ENCODE measurements around the gene TLX2. TPM values are rescaled to one million over a fixed set of nuclear protein-coding genes. Genes with fewer than 3 reads are reported as not detected.

Gene TLX2
- total and polyA plus RNA-seq, 4 donors: not detected

GRCh38 chr2:74512744-74513604 lies 1.3 kb upstream of the TLX2 start:
- H3K9me3 ChIP-seq (ENCODE audit: control insufficient read depth in 4 of 4, low read length in 3 of 4): no peaks in the 10 kb centered on the region
- peaks cover 11 to 28% (median 13%) of the 10 kb centered on the region in 4 donors for H3K27me3 ChIP-seq (ENCODE audit: control insufficient read depth in 4 of 4, insufficient read depth in 4 of 4, low read length in 3 of 4)
- H3K36me3 ChIP-seq (ENCODE audit: control insufficient read depth in 4 of 4, insufficient read depth in 3 of 4, low read depth in 1 of 4, low read length in 3 of 4): no peaks in the 10 kb centered on the region
- no peak overlapping the region for H3K27ac ChIP-seq (ENCODE audit: low read depth in 1 of 2, low read length in 2 of 2)
- no peak overlapping the region for H3K9ac ChIP-seq (ENCODE audit: low read depth in 1 of 2, low read length in 2 of 2)
- no peak overlapping the region for H3K4me3 ChIP-seq (ENCODE audit: low read depth in 1 of 3, low read length in 3 of 3)
- WGBS: 10% methylated on average over 36 of the region's 36 CpGs
- H3K4me1 ChIP-seq (ENCODE audit: control insufficient read depth in 4 of 4, insufficient read depth in 4 of 4, low read length in 3 of 4): peaks cover 9 to 23% (median 17%) of the 10 kb centered on the region in 4 donors
- no peak for DNase-seq (ENCODE audit: low spot score)
- no peak for TF ChIP-seq ATF3 (IDR thresholded peaks at IDR 0.05)
- TF ChIP-seq RAD21 (IDR thresholded peaks at IDR 0.05): no peak
- no peak for TF ChIP-seq FOXA1 (IDR thresholded peaks at IDR 0.05)
- no peak for TF ChIP-seq NR2F2 (IDR thresholded peaks at IDR 0.05)
- TF ChIP-seq HNF4G (IDR thresholded peaks at IDR 0.05): no peak

GRCh38 chr2:74513605-74514367 lies 464 bp upstream of the TLX2 start:
- peaks cover 9 to 19% (median 13%) of the 10 kb centered on the region in 4 donors for H3K4me1 ChIP-seq (ENCODE audit: control insufficient read depth in 4 of 4, insufficient read depth in 4 of 4, low read length in 3 of 4)
- H3K9me3 ChIP-seq (ENCODE audit: control insufficient read depth in 4 of 4, low read length in 3 of 4): no peaks in the 10 kb centered on the region
- no peak for TF ChIP-seq FOXA1 (IDR thresholded peaks at IDR 0.05)
- TF ChIP-seq REST (IDR thresholded peaks at IDR 0.05): no peak
- no peak for TF ChIP-seq FOXA2 (IDR thresholded peaks at IDR 0.05)
- TF ChIP-seq JUND (IDR thresholded peaks at IDR 0.05): no peak
- no peak for TF ChIP-seq ATF3 (IDR thresholded peaks at IDR 0.05)
- no peak for TF ChIP-seq RAD21 (IDR thresholded peaks at IDR 0.05)
- TF ChIP-seq TAF1 (conservative IDR thresholded peaks at IDR 0.05): no peak
- no peak for TF ChIP-seq CTCF (IDR thresholded peaks at IDR 0.05; ENCODE audit: low read depth, low read length, missing input control)
- no peak for TF ChIP-seq EGR1 (IDR thresholded peaks at IDR 0.05; ENCODE audit: low read depth in 2 of 2)
- TF ChIP-seq GABPA (IDR thresholded peaks at IDR 0.05 in 1 of 2, conservative IDR thresholded peaks at IDR 0.05 in 1 of 2): no peak
- no peak for TF ChIP-seq HNF4G (IDR thresholded peaks at IDR 0.05)
- TF ChIP-seq SP1 (IDR thresholded peaks at IDR 0.05): no peak
- no peak for TF ChIP-seq HNF4A (conservative IDR thresholded peaks at IDR 0.05)
- peaks cover 11 to 31% (median 13%) of the 10 kb centered on the region in 4 donors for H3K27me3 ChIP-seq (ENCODE audit: control insufficient read depth in 4 of 4, insufficient read depth in 4 of 4, low read length in 3 of 4)
- H3K4me3 ChIP-seq (ENCODE audit: low read depth in 1 of 3, low read length in 3 of 3): no peak overlapping the region
- WGBS: 7% methylated on average over 52 of the region's 52 CpGs
- no peaks in the 10 kb centered on the region for H3K36me3 ChIP-seq (ENCODE audit: control insufficient read depth in 4 of 4, insufficient read depth in 3 of 4, low read depth in 1 of 4, low read length in 3 of 4)
- H3K9ac ChIP-seq (ENCODE audit: low read depth in 1 of 2, low read length in 2 of 2): no peak overlapping the region
- DNase-seq (ENCODE audit: low spot score): no peak
- no peak overlapping the region for H3K27ac ChIP-seq (ENCODE audit: low read depth in 1 of 2, low read length in 2 of 2)

All from liver (tissue), 9 donors.